ENCODE measurements around the gene GUCA1A. TPM values are rescaled to one million over a fixed set of nuclear protein-coding genes. Genes with fewer than 3 reads are reported as not detected.
A peak's percentile ranks its signal among the peaks of the same experiment; 100 is the strongest.

Gene GUCA1A
- total RNA-seq, 1 experiment from 2014 or later: not detected

DNA sequence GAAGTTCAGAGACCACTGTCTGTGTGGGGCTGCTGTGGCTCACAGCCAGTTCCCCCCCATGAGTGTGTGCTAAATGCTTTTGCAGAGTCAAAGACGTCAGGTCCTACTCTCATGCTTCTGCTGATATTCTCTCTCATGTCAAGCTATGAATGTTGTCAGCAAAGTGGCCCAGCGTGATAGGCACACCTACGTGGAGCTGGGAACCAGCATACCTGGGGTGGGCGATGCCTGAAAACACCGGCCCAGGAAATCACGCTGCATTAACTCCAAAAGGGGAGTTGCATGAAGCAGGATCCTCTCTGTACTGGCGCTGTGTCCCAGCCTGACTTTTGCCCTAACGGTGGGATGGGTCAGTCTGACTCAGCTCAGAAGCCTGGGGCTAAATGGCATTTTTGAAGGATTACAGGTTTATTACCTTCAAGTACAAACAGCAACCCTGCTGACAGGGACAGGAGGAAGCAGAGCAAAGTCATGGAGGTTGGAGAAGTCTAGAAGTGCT lies 53.5 kb downstream of the GUCA1A start (continued):
- TF ChIP-seq REST (IDR thresholded peaks at IDR 0.05; ENCODE audit: low read depth) (no peak), SIN3A (IDR thresholded peaks at IDR 0.05; ENCODE audit: low read depth) (peak; percentile 95), EZH2phosphoT487 (IDR thresholded peaks at IDR 0.05; ENCODE audit: borderline replicate concordance) (no peak), ZFX (IDR thresholded peaks at IDR 0.05) (no peak), YY1 (IDR thresholded peaks at IDR 0.05; ENCODE audit: extremely low read depth, insufficient replicate concordance, low read depth, low read length) (peak; percentile 67), ZNF274 (IDR thresholded peaks at IDR 0.05; ENCODE audit: low read depth, low read length) (no peak), POLR2AphosphoS5 (IDR thresholded peaks at IDR 0.05; ENCODE audit: low read depth, low read length) (peak; percentile 79), CBX3 (IDR thresholded peaks at IDR 0.05; ENCODE audit: low read depth) (peak; percentile 95), RAD21 (IDR thresholded peaks at IDR 0.05; ENCODE audit: low read depth) (peak; percentile 34), ELF1 (IDR thresholded peaks at IDR 0.05; ENCODE audit: borderline replicate concordance, low read depth) (no peak), POLR2A (IDR thresholded peaks at IDR 0.05; ENCODE audit: borderline replicate concordance, extremely low read depth, insufficient read depth, insufficient read length) (no peak), EZH2 (IDR thresholded peaks at IDR 0.05) (no peak), FOSL1 (IDR thresholded peaks at IDR 0.05; ENCODE audit: low read depth) (peak; percentile 97), JUND (IDR thresholded peaks at IDR 0.05) (peak; percentile 97)
